ENCODE measurements around the gene MC5R. TPM values are rescaled to one million over a fixed set of nuclear protein-coding genes. Genes with fewer than 3 reads are reported as not detected.

MC5R gene
- total and polyA plus RNA-seq, 4 donors, result not detected

DNA sequence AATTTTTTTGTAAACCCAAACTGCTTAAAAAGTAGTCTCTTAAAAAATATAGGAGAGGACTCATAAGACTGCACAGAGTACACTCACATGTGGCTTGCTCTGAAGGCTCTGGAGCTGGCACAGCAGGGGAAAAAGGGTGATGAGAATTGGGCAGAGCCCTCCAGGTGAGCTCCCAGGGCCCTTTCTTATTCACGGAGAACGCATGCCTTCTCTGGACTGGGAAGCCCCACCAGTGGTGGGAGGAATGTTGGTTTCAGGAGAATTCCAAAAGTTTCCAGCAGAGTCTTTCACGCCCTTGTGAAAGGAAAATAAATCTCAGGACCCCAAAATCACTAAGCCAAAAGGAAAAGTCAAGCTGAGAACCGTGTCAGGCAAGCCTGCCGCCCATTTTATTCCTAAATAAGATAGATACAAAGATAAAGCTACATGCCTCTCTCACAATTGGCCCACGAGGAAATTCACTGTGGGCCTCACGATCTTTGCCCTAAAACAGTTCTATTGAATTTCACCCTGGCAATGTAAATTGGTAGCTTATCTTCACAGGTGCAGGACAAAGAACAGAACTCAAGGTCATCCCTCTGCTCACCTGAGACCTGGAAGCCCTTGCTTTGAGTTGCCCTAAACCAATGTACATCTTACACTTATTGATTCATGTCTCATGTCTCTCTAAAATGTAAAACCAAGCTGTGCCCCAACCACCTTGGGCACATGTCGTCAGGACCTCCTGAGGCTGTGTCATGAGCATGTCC is 15.5 kb upstream of the MC5R start:
- Histone ChIP-seq H3K9ac (ENCODE audit: insufficient read depth in 1 of 2, low read length in 2 of 2) (no peak overlapping the region), H3K27me3 (ENCODE audit: control insufficient read depth in 3 of 3, insufficient read depth in 3 of 3, low read length in 2 of 3) (peaks cover 0 to 1% (median 0%) of the 10 kb centered on the region in 3 donors), H3K27ac (ENCODE audit: low read depth in 1 of 2, low read length in 1 of 2) (no peak overlapping the region), H3K4me1 (ENCODE audit: control insufficient read depth in 5 of 5, insufficient read depth in 5 of 5, low read length in 5 of 5) (peaks cover 0 to 9% (median 0%) of the 10 kb centered on the region in 5 donors), H3K4me3 (no peak overlapping the region), H3K36me3 (ENCODE audit: control insufficient read depth in 4 of 4, insufficient read depth in 4 of 4, low read length in 4 of 4) (no peaks in the 10 kb centered on the region), H3K9me3 (ENCODE audit: control insufficient read depth in 4 of 4, insufficient read depth in 3 of 4, low read length in 3 of 4) (no peaks in the 10 kb centered on the region)
- WGBS, 2 donors, result 67 to 69% methylated on average over 8 of the region's 8 CpGs
- DNase-seq (no peak), ATAC-seq (ENCODE audit: insufficient read depth, low FRiP score) (no peak)
- TF ChIP-seq CTCF (IDR thresholded peaks at IDR 0.05; ENCODE audit: control extremely low read depth, extremely low read depth), result no peak

DNA sequence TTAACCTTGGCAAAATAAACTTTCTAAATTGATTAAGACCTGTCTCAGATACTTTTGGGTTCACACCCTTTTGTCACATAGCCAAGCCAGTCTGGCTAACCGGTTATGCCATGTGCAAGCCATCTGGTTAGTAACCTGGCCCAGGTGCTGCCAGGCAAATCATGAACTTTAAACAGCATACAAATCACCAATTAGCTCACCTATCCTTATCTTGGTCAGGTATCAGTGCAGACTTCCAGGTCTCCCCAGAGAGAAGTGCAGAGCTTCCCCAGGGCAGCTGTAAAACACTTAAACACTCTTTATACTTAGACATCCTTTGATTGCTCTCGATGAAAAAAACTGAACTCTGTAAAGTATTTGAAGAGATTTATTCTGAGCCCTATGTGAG is 14.9 kb upstream of the MC5R start:
- Histone ChIP-seq H3K27ac (ENCODE audit: low read depth in 1 of 2, low read length in 1 of 2) (no peak overlapping the region), H3K9ac (ENCODE audit: insufficient read depth in 1 of 2, low read length in 2 of 2) (no peak overlapping the region), H3K4me3 (no peak overlapping the region), H3K36me3 (ENCODE audit: control insufficient read depth in 4 of 4, insufficient read depth in 4 of 4, low read length in 4 of 4) (no peaks in the 10 kb centered on the region), H3K4me1 (ENCODE audit: control insufficient read depth in 5 of 5, insufficient read depth in 5 of 5, low read length in 5 of 5) (peaks cover 0 to 9% (median 0%) of the 10 kb centered on the region in 5 donors), H3K27me3 (ENCODE audit: control insufficient read depth in 3 of 3, insufficient read depth in 3 of 3, low read length in 2 of 3) (no peaks in the 10 kb centered on the region), H3K9me3 (ENCODE audit: control insufficient read depth in 4 of 4, insufficient read depth in 3 of 4, low read length in 3 of 4) (no peaks in the 10 kb centered on the region)
- DNase-seq (no peak), ATAC-seq (ENCODE audit: insufficient read depth, low FRiP score) (no peak)
- no peak for TF ChIP-seq CTCF (IDR thresholded peaks at IDR 0.05; ENCODE audit: control extremely low read depth, extremely low read depth)
- WGBS, 2 donors, result 65 to 70% methylated on average over 2 of the region's 2 CpGs

- no peaks in the 10 kb centered on the region for H3K36me3 ChIP-seq (ENCODE audit: control insufficient read depth in 4 of 4, insufficient read depth in 4 of 4, low read length in 4 of 4)
- H3K4me3 ChIP-seq, result no peak overlapping the region
- DNase-seq, result peak; percentile 14 to 43 (median 32)
- peaks cover 0 to 9% (median 0%) of the 10 kb centered on the region in 5 donors for H3K4me1 ChIP-seq (ENCODE audit: control insufficient read depth in 5 of 5, insufficient read depth in 5 of 5, low read length in 5 of 5)
- no peaks in the 10 kb centered on the region for H3K9me3 ChIP-seq (ENCODE audit: control insufficient read depth in 4 of 4, insufficient read depth in 3 of 4, low read length in 3 of 4)
- WGBS, 2 donors, result 43 to 66% methylated on average over 5 of the region's 5 CpGs
- H3K9ac ChIP-seq (ENCODE audit: insufficient read depth in 1 of 2, low read length in 2 of 2), result no peak overlapping the region
- no peak for TF ChIP-seq CTCF (IDR thresholded peaks at IDR 0.05; ENCODE audit: control extremely low read depth, extremely low read depth)
- ATAC-seq (ENCODE audit: insufficient read depth, low FRiP score), result no peak
- H3K27me3 ChIP-seq (ENCODE audit: control insufficient read depth in 3 of 3, insufficient read depth in 3 of 3, low read length in 2 of 3), result no peaks in the 10 kb centered on the region
- no peak overlapping the region for H3K27ac ChIP-seq (ENCODE audit: low read depth in 1 of 2, low read length in 1 of 2)
Measured at GRCh38 chr18:13809531-13810255, 14.3 kb upstream of the MC5R start.
